CD8-positive, alpha-beta memory T cell (primary cell): ENCODE data around the gene SRRM4. TPM values are rescaled to one million over a fixed set of nuclear protein-coding genes. Genes with fewer than 3 reads are reported as not detected.
A peak's percentile ranks its signal among the peaks of the same experiment; 100 is the strongest.

ENCODE experiments used
- CTCF ChIA-PET: fragments of 350-600 bp; sonication (Branson Sonifier 250); formaldehyde crosslinking; loops from one replicate; lab custom pipeline; 2021; ENCODE audit warnings: antibody characterized with exemption; lab: Charles Lee
- POLR2A ChIA-PET: fragments of 350-600 bp; sonication (Branson Sonifier 250); formaldehyde crosslinking; loops from one replicate; lab custom pipeline; 2021; ENCODE audit warnings: antibody characterized with exemption; lab: Charles Lee
- DNase-seq, 5 donors: peaks; one replicate each; pipeline versions ENCODE4 v3.0.0 to v3.0.0-alpha.2; 2020 to 2022; ENCODE audit warnings: mixed read lengths in 1 of 5
- H3K27ac ChIP-seq: one replicate; pipeline ENCODE4 v1.7.0; 2013; ENCODE audit warnings: low read depth, mild to moderate bottlenecking, low read length, moderate library complexity
- H3K27me3 ChIP-seq: 2 replicates; pipeline ENCODE4 v1.7.0; 2013; ENCODE audit warnings: low read length, mild to moderate bottlenecking; ENCODE audit not compliant: insufficient read depth, poor library complexity, severe bottlenecking
- H3K36me3 ChIP-seq: 2 replicates; pipeline ENCODE4 v1.7.0; 2013; ENCODE audit warnings: mild to moderate bottlenecking, low read length, moderate library complexity; ENCODE audit not compliant: insufficient read depth
- H3K4me1 ChIP-seq: 2 replicates; pipeline ENCODE4 v1.7.0; 2013; ENCODE audit warnings: mild to moderate bottlenecking, low read length, moderate library complexity; ENCODE audit not compliant: insufficient read depth
- H3K4me3 ChIP-seq: 2 replicates; pipeline ENCODE4 v1.7.0; 2013; ENCODE audit warnings: mild to moderate bottlenecking, low read length
- H3K9me3 ChIP-seq: 2 replicates; pipeline ENCODE4 v1.7.0; 2013; ENCODE audit warnings: mild to moderate bottlenecking, low read length
- H3K27ac Mint-ChIP-seq, 8 donors: one replicate each; pipeline ENCODE4 v1.8.0; 2020 to 2021; ENCODE audit warnings: mixed read lengths in 8 of 8, mild to moderate bottlenecking in 6 of 8, inconsistent platforms in 3 of 8, moderate library complexity in 3 of 8
- H3K27me3 Mint-ChIP-seq, 2 donors: one replicate each; pipeline ENCODE4 v1.8.0; 2020 to 2021; ENCODE audit warnings: mixed read lengths in 2 of 2, mild to moderate bottlenecking in 1 of 2, moderate library complexity in 1 of 2
- H3K36me3 Mint-ChIP-seq, 3 donors: one replicate each; pipeline ENCODE4 v1.8.0; 2020 to 2021; ENCODE audit warnings: mixed read lengths in 3 of 3, inconsistent platforms in 1 of 3, mild to moderate bottlenecking in 1 of 3
- H3K4me1 Mint-ChIP-seq, 3 donors: one replicate each; pipeline ENCODE4 v1.8.0; 2020 to 2021; ENCODE audit warnings: mixed read lengths in 3 of 3, inconsistent platforms in 1 of 3, mild to moderate bottlenecking in 1 of 3
- H3K4me3 Mint-ChIP-seq, 7 donors: one replicate each; pipeline ENCODE4 v1.8.0; 2020 to 2021; ENCODE audit warnings: mixed read lengths in 7 of 7, mild to moderate bottlenecking in 6 of 7, moderate library complexity in 4 of 7, inconsistent platforms in 2 of 7
- H3K9me3 Mint-ChIP-seq, 5 donors: one replicate each; pipeline ENCODE4 v1.8.0; 2020 to 2022; ENCODE audit warnings: mixed read lengths in 5 of 5, mild to moderate bottlenecking in 3 of 5, moderate library complexity in 2 of 5, inconsistent platforms in 1 of 5
- polyA plus RNA-seq: library from polyadenylated mRNA; unstranded; fragments of 300-500 nt; fragmentation: Illumina TruSeq; gene quantifications from one replicate; pipeline ENCODE4 v1.2.3, GENCODE V29; 2021
- total RNA-seq, 2 experiments: library from RNA; stranded (reverse); gene quantifications; one replicate each; pipeline ENCODE4 v1.2.3, GENCODE V29; 2021

The SRRM4 gene
- total and polyA plus RNA-seq, 3 experiments from 2014 or later: not detected

- Mint-ChIP-seq H3K4me1 (peaks cover 0 to 1% (median 0%) of the 10 kb centered on the region in 3 donors), H3K9me3 (peaks cover 14 to 20% (median 17%) of the 10 kb centered on the region in 5 donors), H3K36me3 (no peaks in the 10 kb centered on the region), H3K27me3 (peaks cover 13 to 16% of the 10 kb centered on the region in 2 donors), H3K4me3 (no peak overlapping the region), H3K27ac (no peak overlapping the region)
- Histone ChIP-seq H3K4me3 (no peak overlapping the region), H3K36me3 (no peaks in the 10 kb centered on the region), H3K27ac (no peak overlapping the region), H3K9me3 (no peaks in the 10 kb centered on the region), H3K27me3 (no peaks in the 10 kb centered on the region), H3K4me1 (no peaks in the 10 kb centered on the region)
- DNase-seq: no peak
- CTCF ChIA-PET: no interaction called here
- POLR2A ChIA-PET: no interaction called here
Measured at GRCh38 chr12:119012179-119012578, 30.8 kb downstream of the SRRM4 start.

DNA sequence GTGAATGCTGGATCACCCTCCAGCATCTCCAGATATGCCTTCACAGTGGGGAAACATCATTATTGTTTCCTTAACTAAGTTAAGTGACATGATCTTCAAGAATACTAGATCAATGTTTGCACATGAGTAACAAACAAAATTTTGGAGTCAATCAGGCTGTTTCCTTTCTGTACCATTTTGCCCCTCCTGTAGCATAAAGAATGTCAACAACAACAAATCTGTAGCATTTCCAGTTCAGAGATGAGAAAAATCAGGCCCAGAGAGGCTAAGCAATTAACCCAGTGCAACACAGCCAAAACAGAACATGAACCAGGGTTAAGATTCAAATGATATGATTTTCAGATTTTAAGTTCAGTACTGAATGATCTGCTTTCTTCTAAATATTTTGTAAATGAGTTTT, 31.7 kb downstream of the SRRM4 start:
- H3K9me3 ChIP-seq: no peaks in the 10 kb centered on the region
- H3K4me3 ChIP-seq: no peak overlapping the region
- H3K36me3 ChIP-seq: no peaks in the 10 kb centered on the region
- peaks cover 14 to 20% (median 18%) of the 10 kb centered on the region in 5 donors for H3K9me3 Mint-ChIP-seq
- ChIA-PET CTCF (no interaction called here), POLR2A (no interaction called here)
- no peaks in the 10 kb centered on the region for H3K4me1 ChIP-seq
- H3K27ac ChIP-seq: no peak overlapping the region
- H3K27me3 Mint-ChIP-seq: peaks cover 13 to 14% of the 10 kb centered on the region in 2 donors
- no peaks in the 10 kb centered on the region for H3K27me3 ChIP-seq
- H3K27ac Mint-ChIP-seq: no peak overlapping the region
- no peak for DNase-seq
- peaks cover 0 to 1% (median 0%) of the 10 kb centered on the region in 3 donors for H3K4me1 Mint-ChIP-seq
- no peak overlapping the region for H3K4me3 Mint-ChIP-seq
- H3K36me3 Mint-ChIP-seq: no peaks in the 10 kb centered on the region

DNA sequence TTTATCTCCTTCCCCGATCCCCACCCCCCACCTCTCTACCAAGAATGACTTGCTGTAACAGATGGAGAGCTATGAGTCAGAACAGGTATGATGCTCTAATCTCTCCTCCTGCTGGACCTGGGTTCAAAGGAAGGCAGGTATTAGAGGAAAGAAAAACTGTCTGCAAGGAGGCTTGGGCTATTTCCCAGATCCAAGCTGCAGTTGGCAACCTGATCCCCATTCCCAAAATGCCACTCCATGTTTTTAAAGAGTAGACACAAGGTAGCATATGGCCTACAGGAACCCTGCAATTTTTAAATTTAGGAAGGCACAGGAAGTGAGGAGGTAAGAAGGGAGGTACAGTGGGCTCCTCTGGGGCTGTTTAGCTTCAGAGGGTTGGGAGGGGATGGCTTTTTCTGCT, 33.0 kb downstream of the SRRM4 start:
- Histone ChIP-seq H3K4me3 (no peak overlapping the region), H3K4me1 (no peaks in the 10 kb centered on the region), H3K36me3 (no peaks in the 10 kb centered on the region), H3K9me3 (no peaks in the 10 kb centered on the region), H3K27ac (no peak overlapping the region), H3K27me3 (no peaks in the 10 kb centered on the region)
- Mint-ChIP-seq H3K9me3 (peaks cover 8 to 20% (median 16%) of the 10 kb centered on the region in 5 donors), H3K27ac (no peak overlapping the region), H3K36me3 (no peaks in the 10 kb centered on the region), H3K27me3 (peaks cover 9 to 10% of the 10 kb centered on the region in 2 donors), H3K4me3 (no peak overlapping the region), H3K4me1 (no peaks in the 10 kb centered on the region)
- DNase-seq: no peak
- CTCF ChIA-PET: no interaction called here
- POLR2A ChIA-PET: no interaction called here

GRCh38 chr12:119016715-119017114, 35.4 kb downstream of the SRRM4 start:
- no peak overlapping the region for H3K4me3 ChIP-seq
- no peak for DNase-seq
- no peak overlapping the region for H3K27ac ChIP-seq
- no peaks in the 10 kb centered on the region for H3K27me3 ChIP-seq
- Mint-ChIP-seq H3K36me3 (no peaks in the 10 kb centered on the region), H3K9me3 (peaks cover 8 to 17% (median 14%) of the 10 kb centered on the region in 5 donors), H3K27ac (no peak overlapping the region), H3K4me1 (no peaks in the 10 kb centered on the region), H3K4me3 (no peak overlapping the region), H3K27me3 (peaks cover 9 to 10% of the 10 kb centered on the region in 2 donors)
- H3K36me3 ChIP-seq: no peaks in the 10 kb centered on the region
- ChIA-PET POLR2A (no interaction called here), CTCF (no interaction called here)
- H3K4me1 ChIP-seq: no peaks in the 10 kb centered on the region
- no peaks in the 10 kb centered on the region for H3K9me3 ChIP-seq

DNA sequence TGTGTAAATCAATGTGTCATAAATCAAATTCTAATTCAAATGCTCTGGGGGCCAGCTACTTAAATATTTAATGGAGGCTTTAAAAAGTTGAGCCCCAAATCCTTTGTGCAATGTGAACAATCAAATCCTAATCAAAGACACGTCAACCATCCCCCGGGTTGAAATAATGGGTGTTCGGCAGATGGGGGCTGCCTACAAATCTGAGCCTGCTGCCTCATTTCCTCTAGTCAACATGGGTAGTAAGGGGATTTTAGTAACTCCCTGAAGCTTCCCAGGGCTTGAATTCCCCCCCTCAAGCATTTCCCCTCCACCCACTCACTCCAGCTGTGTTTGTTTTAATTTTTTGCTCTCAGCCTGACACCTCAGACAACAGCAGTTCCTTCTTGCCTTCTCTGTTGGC, 37.8 kb downstream of the SRRM4 start:
- ChIA-PET CTCF (no interaction called here), POLR2A (no interaction called here)
- Mint-ChIP-seq H3K9me3 (peaks cover 3 to 13% (median 11%) of the 10 kb centered on the region in 5 donors), H3K36me3 (no peaks in the 10 kb centered on the region), H3K27ac (no peak overlapping the region), H3K27me3 (peaks cover 9 to 10% of the 10 kb centered on the region in 2 donors), H3K4me3 (no peak overlapping the region), H3K4me1 (no peaks in the 10 kb centered on the region)
- Histone ChIP-seq H3K27ac (no peak overlapping the region), H3K36me3 (no peaks in the 10 kb centered on the region), H3K4me3 (no peak overlapping the region), H3K27me3 (no peaks in the 10 kb centered on the region), H3K4me1 (no peaks in the 10 kb centered on the region), H3K9me3 (no peaks in the 10 kb centered on the region)
- no peak for DNase-seq

DNA sequence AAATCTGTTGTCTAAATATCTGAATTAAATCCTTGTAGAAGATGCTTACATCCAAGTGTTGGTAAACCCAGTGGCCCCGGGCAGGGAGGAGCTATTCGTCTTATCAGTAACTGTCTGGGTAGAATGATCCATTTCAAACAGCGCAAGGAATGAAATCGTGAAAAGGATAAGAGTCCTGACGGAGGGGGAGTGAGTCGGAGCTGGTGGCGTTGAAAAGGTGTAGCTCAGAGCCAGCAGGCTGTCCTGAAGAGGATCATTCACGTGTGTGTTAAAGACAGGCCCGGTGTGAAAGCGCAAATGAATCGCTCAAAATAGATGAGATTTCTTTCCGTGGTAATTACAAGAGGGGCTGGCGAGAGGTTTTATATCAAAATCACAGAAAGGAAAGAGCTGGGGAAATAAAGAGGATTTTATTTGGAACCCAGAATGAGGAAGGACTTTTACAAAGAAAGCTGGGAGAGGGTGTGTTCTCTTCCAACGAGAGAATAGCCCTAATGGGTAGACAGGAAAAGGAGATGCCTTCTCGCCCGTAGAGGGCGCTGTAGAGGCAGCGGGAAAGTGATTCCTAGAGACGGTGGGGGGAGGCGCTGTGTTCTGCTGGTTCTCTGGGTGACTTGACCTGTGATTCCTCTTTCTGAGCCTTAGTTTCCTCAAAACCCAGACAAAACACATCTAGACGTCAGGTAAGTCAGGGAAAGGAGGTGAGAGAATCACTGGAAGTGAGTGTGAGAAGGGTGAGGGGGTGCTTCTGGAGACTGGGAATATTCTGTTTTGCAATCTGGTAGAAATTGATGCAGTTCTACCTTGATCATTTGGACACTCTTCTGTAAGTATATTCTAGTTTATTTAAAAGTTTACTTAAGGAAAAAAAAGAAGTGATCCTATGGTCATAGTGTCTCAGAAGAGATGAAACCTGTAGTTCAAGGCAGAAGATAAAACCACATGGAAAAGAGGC, 39.3 kb downstream of the SRRM4 start:
- POLR2A ChIA-PET: no interaction called here
- Mint-ChIP-seq H3K27me3 (peaks cover 9 to 10% of the 10 kb centered on the region in 2 donors), H3K4me1 (no peaks in the 10 kb centered on the region), H3K36me3 (no peaks in the 10 kb centered on the region), H3K27ac (peak overlapping the region in 1 of 8 donors; percentile 34), H3K9me3 (peaks cover 3 to 13% (median 11%) of the 10 kb centered on the region in 5 donors), H3K4me3 (no peak overlapping the region)
- CTCF ChIA-PET: no interaction called here
- no peak for DNase-seq
- Histone ChIP-seq H3K27me3 (no peaks in the 10 kb centered on the region), H3K36me3 (no peaks in the 10 kb centered on the region), H3K4me3 (no peak overlapping the region), H3K4me1 (no peaks in the 10 kb centered on the region), H3K9me3 (no peaks in the 10 kb centered on the region), H3K27ac (no peak overlapping the region)

DNA sequence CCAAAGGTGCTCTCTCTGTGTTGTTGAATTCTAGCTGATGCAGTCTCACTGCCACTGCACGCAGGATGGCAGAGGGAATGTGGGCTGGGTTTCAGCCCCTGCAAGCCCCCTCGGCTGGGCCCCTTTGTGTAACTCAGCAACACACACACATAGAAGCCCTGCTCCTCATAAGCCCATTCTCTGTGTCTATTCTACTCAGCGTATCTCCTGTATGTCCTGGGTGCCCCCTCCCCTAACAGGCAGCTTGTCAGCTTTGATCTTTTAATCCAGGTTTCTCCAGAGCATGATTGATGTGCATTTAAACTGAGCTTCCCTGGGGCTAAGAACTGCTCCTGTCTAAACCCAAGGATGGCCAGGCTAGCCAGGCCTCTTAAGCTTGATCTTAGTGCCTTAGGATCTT, 43.0 kb downstream of the SRRM4 start:
- DNase-seq: no peak
- H3K36me3 ChIP-seq: no peaks in the 10 kb centered on the region
- peaks cover 4 to 13% (median 8%) of the 10 kb centered on the region in 5 donors for H3K9me3 Mint-ChIP-seq
- H3K9me3 ChIP-seq: no peaks in the 10 kb centered on the region
- H3K4me1 ChIP-seq: no peaks in the 10 kb centered on the region
- POLR2A ChIA-PET: no interaction called here
- no peaks in the 10 kb centered on the region for H3K4me1 Mint-ChIP-seq
- no peaks in the 10 kb centered on the region for H3K36me3 Mint-ChIP-seq
- H3K4me3 Mint-ChIP-seq: no peak overlapping the region
- H3K27me3 ChIP-seq: no peaks in the 10 kb centered on the region
- peaks cover 3 to 8% of the 10 kb centered on the region in 2 donors for H3K27me3 Mint-ChIP-seq
- CTCF ChIA-PET: no interaction called here
- no peak overlapping the region for H3K4me3 ChIP-seq
- no peak overlapping the region for H3K27ac Mint-ChIP-seq
- no peak overlapping the region for H3K27ac ChIP-seq

DNA sequence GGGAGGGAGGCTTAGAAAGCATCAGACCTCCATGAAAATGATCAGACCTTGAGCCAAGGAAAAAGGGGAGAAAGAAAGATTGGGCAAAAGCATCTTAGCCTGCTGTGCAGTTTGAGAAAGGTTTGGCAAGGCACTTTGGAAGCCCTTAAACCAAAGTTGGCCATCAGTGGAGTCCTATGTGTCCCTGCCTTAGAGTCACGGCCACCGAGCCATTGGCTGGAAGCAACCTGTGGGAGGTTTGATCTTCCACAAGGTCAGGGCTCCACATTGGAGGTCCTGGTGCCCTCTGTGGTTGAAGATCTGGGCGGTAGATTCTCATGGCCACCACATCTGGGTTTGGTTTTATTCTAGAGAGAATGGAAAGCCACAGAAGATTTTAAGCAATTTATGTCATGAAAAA, 44.4 kb downstream of the SRRM4 start:
- H3K9me3 ChIP-seq: no peaks in the 10 kb centered on the region
- H3K27ac Mint-ChIP-seq: no peak overlapping the region

More for the DNA sequence above, 44.4 kb downstream of the SRRM4 start:
- Histone ChIP-seq H3K4me3 (no peak overlapping the region), H3K27me3 (no peaks in the 10 kb centered on the region), H3K4me1 (no peaks in the 10 kb centered on the region), H3K36me3 (no peaks in the 10 kb centered on the region), H3K27ac (no peak overlapping the region)
- Mint-ChIP-seq H3K9me3 (peaks cover under 1 to 10% (median 5%) of the 10 kb centered on the region in 5 donors), H3K36me3 (no peaks in the 10 kb centered on the region), H3K27me3 (peaks cover 0 to 3% of the 10 kb centered on the region in 2 donors), H3K4me3 (no peak overlapping the region), H3K4me1 (no peaks in the 10 kb centered on the region)
- ChIA-PET POLR2A (no interaction called here), CTCF (no interaction called here)
- no peak for DNase-seq
